ENCODE results near the gene ABCA7. TPM values are rescaled to one million over a fixed set of nuclear protein-coding genes. Genes with fewer than 3 reads are reported as not detected.

Gene ABCA7
- polyA plus RNA-seq, 12 donors = 7.1 to 23.7 (median 18.2) TPM; not detected in 1

DNA sequence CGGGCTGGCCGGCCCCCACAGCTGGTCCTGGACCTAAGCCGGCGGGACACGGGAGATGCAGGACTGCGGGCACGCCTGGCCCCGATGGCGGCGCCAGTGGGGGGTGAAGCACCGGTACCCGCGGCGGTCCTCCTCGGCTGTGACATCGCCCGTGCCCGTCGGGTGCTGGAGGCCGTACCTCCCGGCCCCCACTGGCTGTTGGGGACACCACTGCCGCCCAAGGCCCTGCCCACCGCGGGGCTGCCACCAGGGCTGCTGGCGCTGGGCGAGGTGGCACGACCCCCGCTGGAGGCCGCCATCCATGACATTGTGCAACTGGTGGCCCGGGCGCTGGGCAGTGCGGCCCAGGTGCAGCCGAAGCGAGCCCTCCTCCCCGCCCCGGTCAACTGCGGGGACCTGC lies 36.6 kb upstream of the ABCA7 start:
- DNase-seq = no peak

DNA sequence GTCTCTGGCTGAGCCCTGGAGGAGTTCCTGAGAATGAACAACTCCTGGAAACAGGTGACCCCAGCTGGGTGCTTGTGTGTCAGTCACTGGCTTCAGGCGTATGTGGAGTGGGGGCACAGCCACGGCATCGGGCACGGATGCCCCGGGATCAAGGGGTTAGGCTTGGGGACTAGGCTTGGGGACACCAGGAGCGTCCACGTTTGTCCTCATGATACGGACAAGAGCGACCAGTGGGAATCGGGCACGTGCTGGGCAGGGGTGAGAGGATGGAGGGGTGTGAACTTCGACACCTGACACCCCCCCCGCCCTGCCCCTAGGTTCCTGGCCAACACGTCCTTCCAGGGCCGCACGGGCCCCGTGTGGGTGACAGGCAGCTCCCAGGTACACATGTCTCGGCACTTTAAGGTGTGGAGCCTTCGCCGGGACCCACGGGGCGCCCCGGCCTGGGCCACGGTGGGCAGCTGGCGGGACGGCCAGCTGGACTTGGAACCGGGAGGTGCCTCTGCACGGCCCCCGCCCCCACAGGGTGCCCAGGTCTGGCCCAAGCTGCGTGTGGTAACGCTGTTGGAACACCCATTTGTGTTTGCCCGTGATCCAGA lies 35.6 kb upstream of the ABCA7 start:
- no peak for DNase-seq

- no peak for DNase-seq
These were observed 34.9 kb upstream of the ABCA7 start for GRCh38 chr19:1004803-1005664.

- no peak for DNase-seq
These were observed 33.1 kb upstream of the ABCA7 start for GRCh38 chr19:1006711-1007398.

DNA sequence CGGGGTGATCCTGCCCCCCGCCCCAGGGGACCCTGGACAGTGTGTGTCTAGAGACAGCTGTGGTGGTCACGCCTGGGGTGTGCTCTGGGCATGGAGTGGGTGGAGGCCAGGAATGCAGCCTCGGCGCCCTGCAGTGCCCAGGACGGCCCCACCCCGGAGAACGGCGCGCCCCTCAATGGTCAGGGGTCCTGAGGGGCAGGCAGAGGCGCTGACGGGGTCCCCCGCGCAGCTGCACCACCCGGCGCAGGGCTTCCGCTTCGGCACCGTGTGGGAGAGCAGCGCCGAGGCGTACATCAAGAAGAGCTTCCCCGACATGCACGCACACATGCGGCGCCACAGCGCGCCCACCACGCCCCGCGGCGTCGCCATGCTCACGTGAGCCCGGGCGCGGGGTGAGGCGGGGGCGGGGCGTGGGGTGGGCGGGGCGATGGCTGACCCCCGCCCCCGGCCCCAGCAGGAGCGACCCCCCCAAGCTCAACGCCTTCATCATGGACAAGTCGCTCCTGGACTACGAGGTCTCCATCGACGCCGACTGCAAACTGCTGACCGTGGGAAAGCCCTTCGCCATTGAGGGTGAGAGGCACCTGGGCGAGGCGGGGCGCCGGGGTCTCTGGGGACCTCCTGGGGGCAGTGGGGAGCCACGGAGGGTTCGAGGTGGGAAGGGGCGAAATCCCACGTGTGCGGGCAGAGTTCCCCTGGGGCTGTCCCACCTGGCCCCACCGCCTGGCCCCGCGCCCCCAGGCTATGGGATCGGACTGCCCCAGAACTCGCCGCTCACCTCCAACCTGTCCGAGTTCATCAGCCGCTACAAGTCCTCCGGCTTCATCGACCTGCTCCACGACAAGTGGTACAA lies 32.3 kb upstream of the ABCA7 start:
- no peak for DNase-seq

DNA sequence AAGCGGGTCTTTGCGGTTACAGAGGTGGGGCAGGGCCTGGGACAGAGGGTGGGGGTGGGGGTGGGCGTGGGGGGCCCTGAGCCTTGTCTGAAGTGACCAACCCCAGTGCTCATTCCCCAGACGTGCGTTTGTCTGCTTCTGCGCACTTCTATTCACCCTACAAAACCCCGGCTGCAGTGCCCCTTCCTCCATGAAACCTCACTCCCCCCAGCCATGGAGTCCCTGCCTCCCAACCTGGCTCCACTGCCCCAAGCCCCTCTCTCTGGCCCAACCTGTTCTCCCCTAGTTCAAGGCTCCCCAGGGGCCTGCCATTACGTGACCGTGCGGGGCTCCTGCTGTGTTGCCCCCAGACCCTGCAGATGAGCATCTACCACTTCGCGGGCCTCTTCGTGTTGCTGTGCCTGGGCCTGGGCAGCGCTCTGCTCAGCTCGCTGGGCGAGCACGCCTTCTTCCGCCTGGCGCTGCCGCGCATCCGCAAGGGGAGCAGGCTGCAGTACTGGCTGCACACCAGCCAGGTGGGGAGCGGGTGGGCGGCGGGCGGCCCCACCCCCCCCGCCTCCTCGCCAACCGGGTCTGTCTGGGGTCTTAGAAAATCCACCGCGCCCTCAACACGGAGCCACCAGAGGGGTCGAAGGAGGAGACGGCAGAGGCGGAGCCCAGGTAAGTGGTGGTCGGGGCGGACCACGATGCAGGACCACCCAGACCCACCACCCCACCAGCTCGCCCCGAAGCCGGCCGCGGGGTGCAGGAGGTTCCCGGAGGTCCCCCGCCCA lies 31.5 kb upstream of the ABCA7 start:
- no peak for DNase-seq

- DNase-seq = no peak
These were observed 30.6 kb upstream of the ABCA7 start for GRCh38 chr19:1009041-1009980.

- no peak for DNase-seq
These were observed 29.8 kb upstream of the ABCA7 start for GRCh38 chr19:1009981-1010538.

GRCh38 chr19:1010586-1011510 lies 29.1 kb upstream of the ABCA7 start:
- no peak for DNase-seq

- no peak for DNase-seq
These were observed 28.0 kb upstream of the ABCA7 start for GRCh38 chr19:1011831-1012333.

DNA sequence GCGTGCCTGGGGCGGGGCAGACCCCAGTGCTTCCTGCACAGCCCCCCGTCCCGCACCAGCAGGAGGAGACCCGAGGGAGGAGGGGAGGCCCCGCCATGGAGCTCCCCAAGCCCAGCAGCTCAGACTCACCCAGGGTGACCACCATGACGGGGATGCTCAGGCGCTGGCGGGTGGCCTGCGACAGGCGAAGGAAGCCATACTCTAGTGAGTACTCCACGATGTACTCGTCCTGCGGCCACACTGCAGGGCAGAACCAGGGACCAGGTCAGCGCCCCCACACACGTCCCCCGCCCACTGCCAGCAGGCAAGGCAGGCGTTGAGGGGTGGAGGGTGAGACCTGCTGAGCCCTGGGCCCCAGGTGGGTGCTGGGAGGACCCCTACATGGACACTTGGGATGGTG lies 27.6 kb upstream of the ABCA7 start:
- DNase-seq = no peak

GRCh38 chr19:1013218-1013617 lies 26.7 kb upstream of the ABCA7 start:
- no peak for DNase-seq

DNA sequence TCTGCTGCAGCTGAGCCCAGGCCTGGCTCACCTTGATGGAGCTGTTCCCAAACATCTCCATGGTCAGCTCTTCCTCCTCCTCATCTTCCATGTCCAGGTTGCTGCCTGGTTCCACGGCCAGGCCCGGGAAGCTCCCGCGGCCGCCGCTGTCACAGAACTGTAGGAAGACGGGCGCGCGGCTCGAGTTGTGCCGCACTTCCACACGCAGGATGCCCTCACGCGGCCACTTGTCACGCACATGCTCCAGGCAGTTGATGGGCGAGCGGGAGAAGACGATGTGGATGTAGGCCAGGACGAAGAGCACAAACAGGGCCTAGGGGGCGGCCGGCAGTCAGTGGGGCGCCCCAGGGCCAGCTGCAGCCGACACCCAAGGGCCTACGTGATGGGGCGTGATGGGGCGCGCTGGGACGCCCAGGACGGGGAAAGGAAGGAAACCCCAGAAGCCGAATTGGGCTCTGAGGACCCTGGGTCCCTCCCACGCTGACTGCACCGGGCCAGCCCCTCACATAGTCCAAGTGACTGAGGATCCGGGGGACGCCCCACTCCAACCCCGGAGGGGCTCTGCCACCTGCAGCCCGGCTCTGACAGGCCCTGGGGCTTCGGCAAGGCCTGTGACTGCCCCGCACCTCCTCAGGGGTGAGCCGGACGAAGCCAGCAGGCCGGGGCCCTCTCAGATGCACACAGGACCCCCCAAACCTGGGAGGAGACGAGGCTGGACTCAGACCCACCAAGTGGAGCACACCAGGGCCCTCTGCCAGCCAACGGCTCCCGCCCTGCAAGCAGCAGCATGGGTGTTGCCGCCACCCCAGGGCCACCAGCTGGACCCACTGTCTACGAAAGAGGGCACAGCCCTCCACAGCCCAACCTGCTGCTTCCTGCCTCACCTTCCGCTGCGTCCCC lies 25.5 kb upstream of the ABCA7 start:
- DNase-seq = no peak

- DNase-seq = no peak
These were observed 24.7 kb upstream of the ABCA7 start for GRCh38 chr19:1015061-1015781.

DNA sequence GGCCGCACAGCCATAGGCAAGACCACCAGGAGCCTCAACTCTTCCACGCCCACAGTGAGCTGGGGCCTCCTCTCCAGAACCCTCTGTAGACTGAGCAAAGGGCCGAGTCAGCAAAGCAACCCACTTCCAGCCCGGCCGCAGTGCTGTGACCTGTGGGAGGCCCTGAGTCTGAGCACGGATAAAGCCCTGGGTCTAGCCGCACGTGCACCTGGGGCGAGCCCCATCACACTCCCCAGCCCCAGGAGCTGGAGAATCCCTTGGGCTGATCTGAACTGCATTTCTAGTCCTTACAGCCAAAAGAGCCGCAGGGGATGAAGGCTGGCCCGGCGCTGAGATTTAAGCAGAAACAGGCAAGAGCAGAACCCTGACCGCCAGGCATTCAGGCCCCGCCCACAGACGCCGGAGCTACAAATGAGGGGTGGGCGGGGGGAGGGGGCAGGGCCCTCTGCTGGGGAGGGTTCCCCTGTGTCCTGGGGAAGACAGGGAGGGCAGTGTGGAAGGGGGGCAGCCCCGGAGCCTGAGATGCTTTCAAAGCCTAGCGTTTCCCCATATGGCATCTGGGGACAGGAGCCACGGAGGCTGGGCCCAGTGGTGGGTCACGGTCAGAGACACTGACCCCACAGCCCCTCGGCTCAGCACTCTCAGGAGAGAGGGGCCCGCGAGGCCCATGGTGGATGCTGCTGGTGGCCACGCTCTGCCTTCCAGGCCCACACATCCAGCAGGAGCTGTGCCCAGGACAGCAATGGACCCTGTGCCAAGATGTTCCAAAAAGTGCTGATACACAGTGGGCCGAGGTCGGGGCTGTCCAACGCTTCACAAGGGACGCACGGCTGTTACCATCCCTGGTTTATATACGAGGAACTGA lies 23.9 kb upstream of the ABCA7 start:
- no peak for DNase-seq

Data from muscle of arm (tissue), 12 donors.